T-helper 1 cell treated with Interleukin-12 subunit alpha and Interleukin-12 subunit beta and Interleukin-4 antibody, amounts not matched to agents 30 ng/mL and 1 ng/mL, for 36 hours (primary cell): ENCODE measurements around the gene ITFG2. TPM values are rescaled to one million over a fixed set of nuclear protein-coding genes. Genes with fewer than 3 reads are reported as not detected.

Source experiments
- intact Hi-C: fragments of 100-400 bp; cut with micrococcal nuclease; formaldehyde crosslinking; loops from one replicate; pipeline ENCODE4 v1.15.1; 2024
- total RNA-seq: library from RNA; stranded (reverse); gene quantifications from 2 replicates; pipeline ENCODE4 v1.2.3, GENCODE V29; 2022

Gene ITFG2
- total RNA-seq, 1 donor from 2014 or later: 59.5 TPM

- intact Hi-C loops: loop anchor here (1.0 to 2.0 kb wide), 6 partner anchors 17 to 791 kb away; partner anchors contain the start of genes DCP1B, FOXM1, ITFG2 and RHNO1
Observed at GRCh38 chr12:2794736-2795289, 17.7 kb upstream of the ITFG2 start, which contains the start of gene FKBP4. Gene FKBP4 (plus strand): TSS chr12:2794970. CDS start chr12:2795140, 170 bp downstream.

DNA sequence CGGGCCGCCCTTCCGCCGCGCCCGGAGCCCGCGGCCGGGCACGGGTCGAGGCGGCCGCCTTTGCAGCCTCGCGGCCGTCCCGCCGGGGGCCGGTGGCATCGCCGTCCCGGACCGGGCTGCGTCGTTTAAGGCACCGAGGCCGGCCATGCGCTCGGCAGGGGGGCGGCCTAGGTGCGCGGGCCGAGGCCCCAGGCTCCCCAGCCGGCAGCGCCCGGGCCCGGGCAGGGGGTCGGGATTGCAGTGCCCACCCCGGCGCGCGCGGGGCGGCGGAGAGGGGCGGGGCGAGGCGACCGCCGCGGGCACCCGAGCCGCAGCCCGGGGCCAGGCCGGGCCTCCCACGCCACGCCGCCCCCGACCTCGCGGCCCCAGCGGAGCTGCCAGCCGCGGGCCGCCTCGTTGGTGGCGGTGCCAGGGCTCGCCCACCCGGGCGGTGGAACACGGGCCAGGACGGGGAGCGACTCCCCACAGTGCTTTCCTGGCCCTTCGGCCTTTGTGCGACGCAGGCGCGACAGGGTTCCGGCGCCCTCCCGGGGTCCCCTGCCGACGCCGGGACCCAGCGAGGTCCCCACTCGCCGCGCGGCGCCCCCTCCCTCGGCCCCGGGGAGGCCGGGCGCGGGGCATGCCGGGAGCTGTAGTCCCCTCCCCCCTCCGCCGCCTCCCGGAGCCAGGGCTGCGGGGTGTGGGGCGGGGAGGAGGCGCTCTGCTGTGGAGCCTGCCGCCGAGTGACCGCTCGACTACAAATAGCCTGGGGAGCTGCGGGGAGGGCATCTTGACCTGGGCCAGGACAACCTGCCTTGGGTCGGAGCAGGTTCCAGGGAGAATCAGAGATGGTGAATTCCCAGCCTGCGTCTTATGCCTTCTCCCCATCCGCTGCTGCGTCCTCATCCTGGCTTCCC lies 16.9 kb upstream of the ITFG2 start:
- intact Hi-C loops: loop anchor here (1.0 to 2.0 kb wide), 2 partner anchors 81 to 791 kb away; partner anchors contain the start of genes DCP1B, FOXM1 and RHNO1

- intact Hi-C loops: no loop called here
Observed at GRCh38 chr12:2796187-2796666, 16.2 kb upstream of the ITFG2 start.

DNA sequence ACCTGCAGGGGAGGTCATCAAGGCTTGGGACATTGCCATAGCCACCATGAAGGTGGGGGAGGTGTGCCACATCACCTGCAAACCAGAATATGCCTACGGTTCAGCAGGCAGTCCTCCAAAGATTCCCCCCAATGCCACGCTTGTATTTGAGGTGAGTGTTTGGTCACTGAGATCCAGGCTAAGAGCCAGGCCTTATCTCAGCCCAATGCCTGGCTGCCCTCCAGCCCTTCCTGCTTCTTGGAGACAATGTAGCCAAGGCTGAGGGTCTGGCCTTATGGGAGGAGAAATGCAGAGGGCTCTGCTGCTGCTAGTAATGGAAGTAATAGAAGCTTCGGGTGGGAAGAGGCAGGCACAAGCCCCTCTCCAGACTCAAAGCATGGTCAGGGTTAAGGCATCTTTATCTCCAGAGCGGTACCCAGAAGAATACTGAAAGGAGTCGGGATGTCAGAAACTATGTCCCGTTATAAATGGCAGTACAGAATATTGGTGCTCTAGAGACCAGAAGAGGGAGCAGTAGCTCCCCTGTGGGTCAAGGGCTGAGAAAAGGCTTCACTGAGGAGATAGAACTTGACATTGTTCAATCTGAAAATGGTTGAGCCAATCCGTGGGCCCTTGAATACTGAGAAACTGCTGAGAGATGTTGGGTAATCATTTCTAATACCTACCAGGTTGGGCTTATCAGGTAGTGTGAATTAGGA lies 14.6 kb upstream of the ITFG2 start:
- intact Hi-C loops: loop anchor here (2.0 kb wide), 1 partner anchor 243 kb away; no protein-coding TSS in a partner anchor

DNA sequence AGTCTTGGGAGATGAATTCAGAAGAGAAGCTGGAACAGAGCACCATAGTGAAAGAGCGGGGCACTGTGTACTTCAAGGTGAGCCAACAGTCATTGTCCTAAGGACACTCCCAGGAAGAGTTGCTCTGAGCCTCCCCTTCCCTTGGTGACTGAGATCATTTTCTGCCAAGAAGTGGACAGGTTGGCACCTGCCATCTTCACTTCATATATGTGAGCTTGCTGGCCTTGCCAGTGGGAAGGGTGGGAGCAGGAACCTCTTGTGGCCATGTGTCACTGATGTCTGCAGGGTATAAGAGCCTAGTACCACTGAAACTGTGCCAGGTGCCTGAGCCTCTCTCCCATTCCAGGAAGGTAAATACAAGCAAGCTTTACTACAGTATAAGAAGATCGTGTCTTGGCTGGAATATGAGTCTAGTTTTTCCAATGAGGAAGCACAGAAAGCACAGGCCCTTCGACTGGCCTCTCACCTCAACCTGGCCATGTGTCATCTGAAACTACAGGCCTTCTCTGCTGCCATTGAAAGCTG lies 12.4 kb upstream of the ITFG2 start:
- intact Hi-C loops: no loop called here

DNA sequence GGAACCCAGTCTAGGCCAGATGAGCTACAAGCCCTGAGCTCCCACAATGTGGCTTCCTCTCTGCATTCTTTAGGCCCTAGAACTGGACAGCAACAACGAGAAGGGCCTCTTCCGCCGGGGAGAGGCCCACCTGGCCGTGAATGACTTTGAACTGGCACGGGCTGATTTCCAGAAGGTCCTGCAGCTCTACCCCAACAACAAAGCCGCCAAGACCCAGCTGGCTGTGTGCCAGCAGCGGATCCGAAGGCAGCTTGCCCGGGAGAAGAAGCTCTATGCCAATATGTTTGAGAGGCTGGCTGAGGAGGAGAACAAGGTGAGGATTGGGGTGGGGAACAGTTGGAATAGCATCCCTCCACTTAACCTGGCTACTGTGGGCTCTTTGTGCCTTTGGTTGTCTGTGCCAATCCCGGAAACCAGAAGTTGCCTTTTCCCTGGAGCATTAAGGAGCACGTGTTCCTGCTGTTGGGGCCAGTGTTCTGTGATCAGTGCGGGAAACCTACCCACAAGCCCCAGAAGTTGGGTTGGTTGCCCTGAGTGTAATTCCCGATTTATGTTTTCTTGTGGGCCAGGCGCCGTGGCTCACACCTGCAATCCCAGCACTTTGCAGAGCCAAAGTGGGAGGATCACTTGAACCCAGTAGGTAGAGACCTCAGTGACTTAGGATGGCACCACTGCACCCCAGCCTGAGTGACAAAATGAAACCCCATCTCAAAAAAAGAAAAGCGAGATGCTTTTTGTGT lies 11.3 kb upstream of the ITFG2 start:
- intact Hi-C loops: no loop called here

DNA sequence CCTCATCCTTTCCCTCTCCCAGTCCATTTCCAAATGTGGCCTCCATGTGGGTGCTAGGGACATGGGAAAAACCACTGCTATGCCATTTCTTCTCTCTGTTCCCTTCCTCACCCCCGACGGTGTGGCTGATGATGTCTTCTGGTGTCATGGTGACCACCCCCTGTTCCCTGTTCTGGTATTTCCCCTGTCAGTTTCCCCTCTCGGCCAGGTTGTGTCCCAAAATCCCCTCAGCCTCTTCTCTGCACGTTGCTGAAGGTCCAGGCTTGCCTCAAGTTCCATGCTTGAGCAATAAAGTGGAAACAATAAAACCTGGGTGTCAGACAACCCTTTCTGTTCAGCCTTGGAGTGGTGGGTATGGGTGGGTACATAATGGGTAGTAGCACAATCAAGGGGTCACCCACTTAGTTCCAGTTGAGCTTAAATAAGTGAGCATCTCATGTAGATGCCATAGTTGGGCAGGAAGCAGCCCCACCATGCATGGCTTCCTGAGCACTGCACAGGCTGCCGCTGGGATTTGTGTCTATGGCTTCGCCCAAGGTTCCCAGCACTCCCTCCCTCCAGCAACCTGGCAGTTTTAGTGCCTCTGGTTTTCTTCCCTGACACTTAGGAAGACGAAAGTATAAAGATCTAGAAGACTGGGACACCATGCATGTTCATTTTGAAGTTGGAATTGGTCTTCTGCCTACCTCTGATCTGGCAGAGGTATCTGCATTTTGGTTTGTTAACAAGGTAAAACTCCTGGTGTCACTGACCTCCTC lies 8.7 kb upstream of the ITFG2 start:
- intact Hi-C loops: no loop called here

- intact Hi-C loops: no loop called here
Observed at GRCh38 chr12:2804393-2805142, 7.9 kb upstream of the ITFG2 start.

GRCh38 chr12:2805143-2805520 lies 7.3 kb upstream of the ITFG2 start:
- intact Hi-C loops: no loop called here

GRCh38 chr12:2806700-2807099 lies 5.8 kb upstream of the ITFG2 start:
- intact Hi-C loops: no loop called here

- intact Hi-C loops: loop anchor here (1.0 to 5.0 kb wide), 11 partner anchors 18 to 1727 kb away; partner anchors contain the start of genes DCP1B, FBXL14, FKBP4 and PARP11
Observed at GRCh38 chr12:2811801-2812200, 667 bp upstream of the ITFG2 start.

DNA sequence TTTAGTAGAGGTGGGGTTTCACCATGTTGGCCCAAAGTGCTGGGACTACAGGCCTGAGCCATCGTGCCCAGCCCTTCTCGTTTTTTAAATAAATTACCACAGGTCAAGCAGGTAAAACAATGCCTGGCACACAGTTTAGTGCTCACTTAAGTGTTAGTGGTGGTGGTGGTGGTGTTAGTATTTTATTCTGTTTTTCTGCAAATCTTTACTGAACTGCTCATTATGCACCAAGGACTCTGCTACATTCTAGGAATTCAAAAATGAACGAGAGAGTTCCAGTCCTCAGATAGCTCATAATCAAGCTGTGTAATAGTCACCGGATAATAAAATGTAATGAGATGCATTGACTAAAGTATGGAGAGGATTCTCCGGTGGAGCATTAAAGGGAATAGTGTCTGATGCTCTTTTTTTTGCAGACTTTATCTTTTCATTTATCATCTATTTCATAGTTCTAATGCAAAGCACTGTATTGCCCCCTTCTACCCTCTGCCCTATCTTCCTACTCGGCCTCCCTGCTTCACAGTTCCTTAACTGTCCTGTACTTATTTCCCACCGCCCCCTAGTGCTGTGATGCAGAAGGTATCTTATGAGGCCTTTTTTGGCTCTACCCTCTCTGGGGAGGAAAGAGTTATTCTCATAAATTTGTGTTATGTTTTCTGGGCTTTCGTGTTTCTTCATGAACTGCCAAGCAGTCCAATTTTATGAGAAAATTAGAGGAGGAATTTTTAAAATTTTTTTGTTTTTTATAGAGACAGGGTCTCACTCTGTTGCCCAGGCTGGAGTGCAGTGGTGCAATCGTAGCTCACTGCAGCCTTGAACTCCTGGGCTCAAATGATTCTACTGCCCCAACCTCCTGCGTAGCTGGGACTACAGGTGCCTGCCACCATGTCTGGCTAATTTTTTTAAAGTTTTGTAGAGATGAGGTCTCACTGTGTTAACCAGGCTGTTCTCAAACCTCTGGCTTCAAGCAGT lies 1.0 kb downstream of the ITFG2 start:
- intact Hi-C loops: loop anchor here (1.0 to 5.0 kb wide), 8 partner anchors 61 to 1725 kb away; partner anchors contain the start of genes FBXL14, FOXM1, PARP11 and RAD51AP1

DNA sequence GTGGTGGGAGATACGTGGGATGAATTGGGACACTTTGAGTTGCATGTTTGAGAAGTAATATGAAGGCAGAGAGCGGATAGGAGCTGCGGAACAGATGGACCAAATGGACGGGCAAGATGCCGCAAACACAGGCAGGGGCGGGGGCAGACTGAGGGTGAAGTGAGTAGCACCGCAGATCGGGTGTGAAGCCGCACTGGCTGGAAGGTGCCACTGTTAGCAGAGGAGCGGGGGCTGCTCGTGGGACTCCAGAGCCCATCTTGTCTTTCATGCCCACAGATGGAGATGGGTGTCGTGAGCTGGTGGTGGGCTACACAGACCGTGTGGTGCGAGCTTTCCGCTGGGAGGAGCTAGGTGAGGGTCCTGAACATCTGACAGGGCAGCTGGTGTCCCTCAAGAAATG lies 7.3 kb downstream of the ITFG2 start:
- intact Hi-C loops: no loop called here

DNA sequence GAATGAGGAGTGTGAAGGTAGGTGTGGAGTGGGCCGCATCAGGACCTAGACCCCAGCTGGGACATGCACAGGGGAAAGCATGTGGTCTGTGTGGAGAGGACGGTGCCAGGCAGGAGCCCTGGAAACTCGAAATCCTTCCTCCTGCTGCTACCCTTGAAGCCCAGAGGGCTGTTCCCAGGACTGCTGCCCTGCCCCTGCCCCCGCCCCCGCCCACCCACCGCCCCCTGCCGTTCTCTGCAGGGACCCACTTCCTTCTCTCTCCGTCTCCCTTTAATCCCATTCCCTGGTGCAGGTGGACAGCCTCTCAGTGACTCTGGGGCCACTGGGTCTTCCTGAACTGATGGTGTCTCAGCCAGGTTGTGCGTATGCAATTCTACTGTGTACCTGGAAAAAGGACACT lies 8.0 kb downstream of the ITFG2 start:
- intact Hi-C loops: no loop called here

DNA sequence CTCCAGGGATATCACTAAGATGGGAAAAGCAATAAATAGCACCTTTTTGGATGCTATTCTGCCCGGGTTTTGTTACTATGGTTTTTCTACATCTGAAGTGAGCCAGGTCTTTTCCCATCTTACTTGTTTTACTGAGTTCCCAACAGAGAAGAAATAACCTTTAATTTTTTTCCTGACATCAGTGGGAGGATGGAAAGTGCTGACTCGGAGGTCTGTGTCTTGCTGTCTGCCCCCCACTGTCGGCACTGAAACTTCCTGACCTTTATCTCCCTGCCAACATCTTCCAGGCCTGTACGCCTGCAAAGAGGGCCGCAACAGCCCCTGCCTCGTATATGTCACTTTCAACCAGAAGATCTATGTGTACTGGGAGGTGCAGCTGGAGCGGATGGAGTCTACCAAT lies 11.0 kb downstream of the ITFG2 start:
- intact Hi-C loops: no loop called here

DNA sequence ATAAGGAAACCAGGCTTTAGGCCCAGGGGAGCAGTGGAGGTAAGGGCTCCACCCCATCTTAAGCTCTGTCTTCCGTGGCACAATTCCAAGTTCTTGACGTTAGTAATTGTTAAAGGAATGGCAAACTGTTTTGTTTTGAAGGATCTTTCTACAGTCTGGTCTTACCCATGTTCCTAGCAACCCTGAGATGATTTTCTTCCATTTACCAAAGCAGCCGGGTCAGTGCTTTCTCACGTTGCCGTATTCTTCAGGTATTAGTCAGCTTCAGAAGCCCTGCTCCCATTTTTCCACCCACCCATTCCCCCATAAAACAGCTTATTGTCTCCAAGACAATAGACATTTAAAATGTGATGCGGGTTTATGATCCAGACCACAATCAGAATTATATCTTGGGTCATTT lies 12.1 kb downstream of the ITFG2 start:
- intact Hi-C loops: no loop called here

DNA sequence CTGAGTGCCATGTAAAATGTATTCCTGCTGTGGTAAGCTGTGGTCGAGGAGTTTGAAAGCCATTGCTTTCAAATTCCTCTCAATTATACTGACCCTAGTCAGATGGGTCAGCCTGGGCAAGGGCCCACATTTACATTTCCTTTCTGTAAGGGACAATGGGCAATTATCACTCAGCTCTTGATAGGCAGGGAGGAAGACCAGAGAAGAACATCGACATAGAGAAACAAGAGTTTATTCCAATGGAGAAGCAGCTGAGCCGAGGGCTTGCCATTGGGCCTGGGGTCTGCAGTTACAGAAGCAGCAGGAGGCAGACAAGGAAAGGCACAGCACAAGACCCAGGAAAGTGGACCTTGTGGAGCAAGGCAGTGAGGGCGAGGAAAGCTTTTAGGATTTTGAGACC lies 12.7 kb downstream of the ITFG2 start:
- intact Hi-C loops: no loop called here

- intact Hi-C loops: no loop called here
Observed at GRCh38 chr12:2826036-2826435, 13.6 kb downstream of the ITFG2 start.
